DND-41 (cell line): Measurements from ENCODE around the gene CRLF2.

Source experiments
- ATAC-seq: fragments of 200-7000 bp; cut with Tn5 transposase; 3 replicates; pipeline ENCODE4 v1.9.1; 2021; ENCODE audit warnings: low read depth; ENCODE audit not compliant: insufficient read depth
- DNase-seq: peaks from one replicate; pipeline ENCODE4 v3.0.0-alpha.2; 2020
- H2AFZ ChIP-seq: 2 replicates; pipeline ENCODE4 v1.6.0; 2012; ENCODE audit warnings: low read depth, low read length
- H3K27ac ChIP-seq: 2 replicates; pipeline ENCODE4 v1.5.1; 2012; ENCODE audit warnings: low read length, inconsistent platforms
- H3K27me3 ChIP-seq: fragments of 200-600 bp; sonication (generic); 2 replicates; pipeline ENCODE4 v1.6.0; 2012; ENCODE audit warnings: low read length, mild to moderate bottlenecking, inconsistent platforms; ENCODE audit not compliant: insufficient read depth, poor library complexity
- H3K36me3 ChIP-seq: 2 replicates; pipeline ENCODE4 v1.5.1; 2012; ENCODE audit warnings: low read length, inconsistent platforms; ENCODE audit not compliant: insufficient read depth
- H3K4me1 ChIP-seq: 2 replicates; pipeline ENCODE4 v1.5.1; 2012; ENCODE audit warnings: mild to moderate bottlenecking, low read length; ENCODE audit not compliant: insufficient read depth
- H3K4me2 ChIP-seq: 2 replicates; pipeline ENCODE4 v1.6.0; 2012; ENCODE audit warnings: mild to moderate bottlenecking, moderate library complexity, low read length, inconsistent platforms; ENCODE audit not compliant: insufficient read depth
- H3K4me3 ChIP-seq, 2 experiments: fragments of 200-600 bp in 1 of 2; shearing (Covaris generic) in 1 of 2; 2 replicates each; pipeline ENCODE4 v1.5.1; 2012 to 2016; ENCODE audit warnings: inconsistent platforms in 2 of 2, low read length in 2 of 2, mild to moderate bottlenecking in 2 of 2, low read depth in 1 of 2, moderate library complexity in 1 of 2
- H3K79me2 ChIP-seq: 2 replicates; pipeline ENCODE4 v1.6.0; 2012; ENCODE audit warnings: low read length, inconsistent platforms; ENCODE audit not compliant: insufficient read depth
- H3K9ac ChIP-seq: 2 replicates; pipeline ENCODE4 v1.6.0; 2012; ENCODE audit warnings: low read depth, mild to moderate bottlenecking, inconsistent platforms, low read length, moderate library complexity
- H3K9me3 ChIP-seq: 2 replicates; pipeline ENCODE4 v1.5.1; 2012; ENCODE audit warnings: low read length, moderate library complexity, mild to moderate bottlenecking, inconsistent platforms; ENCODE audit not compliant: insufficient read depth, severe bottlenecking
- H4K20me1 ChIP-seq: 2 replicates; pipeline ENCODE4 v1.6.0; 2012; ENCODE audit warnings: low read length; ENCODE audit not compliant: insufficient read depth
- EZH2 ChIP-seq: IDR thresholded peaks from 3 replicates; pipeline ENCODE4 v1.6.1; 2012; ENCODE audit warnings: borderline replicate concordance, low read depth, mild to moderate bottlenecking, moderate library complexity, low read length, inconsistent platforms; ENCODE audit not compliant: severe bottlenecking
- TF ChIP-seq, protein P1 (sequence below): IDR thresholded peaks from 2 replicates; pipeline ENCODE4 v1.5.1; 2012; ENCODE audit warnings: borderline replicate concordance, low read length, moderate library complexity, mild to moderate bottlenecking; ENCODE audit not compliant: poor library complexity, severe bottlenecking; ENCODE audit errors: extremely low read depth

The CRLF2 gene

DNA sequence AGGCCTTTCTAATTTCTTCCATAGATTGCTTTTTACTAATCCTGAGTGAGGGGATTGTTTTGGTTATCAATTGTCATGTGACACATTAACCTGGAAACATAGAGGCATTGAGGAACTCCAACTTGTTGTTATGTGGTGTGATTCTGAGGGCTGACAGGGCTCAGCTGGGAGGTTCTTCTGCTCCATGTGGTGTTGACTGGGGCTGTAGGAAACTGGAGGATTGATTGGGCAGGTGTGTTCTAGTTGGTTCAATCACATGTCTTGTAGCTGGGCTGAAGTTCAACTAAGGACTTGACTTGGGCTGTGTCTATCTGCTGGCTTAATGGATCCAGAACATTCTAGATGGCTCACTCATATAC, 10.8 kb upstream of the CRLF2 start:
- H3K4me1 ChIP-seq = no peaks in the 10 kb centered on the region
- ATAC-seq (no peak), DNase-seq (no peak)
- no peaks in the 10 kb centered on the region for H3K36me3 ChIP-seq
- no peak overlapping the region for H3K4me3 ChIP-seq
- no peak overlapping the region for H2AFZ ChIP-seq
- no peak overlapping the region for H3K27ac ChIP-seq
- no peaks in the 10 kb centered on the region for H3K27me3 ChIP-seq
- H3K4me2 ChIP-seq = no peak overlapping the region
- no peak overlapping the region for H3K9ac ChIP-seq
- H3K79me2 ChIP-seq = no peaks in the 10 kb centered on the region
- H3K9me3 ChIP-seq = no peaks in the 10 kb centered on the region
- no peaks in the 10 kb centered on the region for H4K20me1 ChIP-seq
- TF ChIP-seq, protein P1, sequence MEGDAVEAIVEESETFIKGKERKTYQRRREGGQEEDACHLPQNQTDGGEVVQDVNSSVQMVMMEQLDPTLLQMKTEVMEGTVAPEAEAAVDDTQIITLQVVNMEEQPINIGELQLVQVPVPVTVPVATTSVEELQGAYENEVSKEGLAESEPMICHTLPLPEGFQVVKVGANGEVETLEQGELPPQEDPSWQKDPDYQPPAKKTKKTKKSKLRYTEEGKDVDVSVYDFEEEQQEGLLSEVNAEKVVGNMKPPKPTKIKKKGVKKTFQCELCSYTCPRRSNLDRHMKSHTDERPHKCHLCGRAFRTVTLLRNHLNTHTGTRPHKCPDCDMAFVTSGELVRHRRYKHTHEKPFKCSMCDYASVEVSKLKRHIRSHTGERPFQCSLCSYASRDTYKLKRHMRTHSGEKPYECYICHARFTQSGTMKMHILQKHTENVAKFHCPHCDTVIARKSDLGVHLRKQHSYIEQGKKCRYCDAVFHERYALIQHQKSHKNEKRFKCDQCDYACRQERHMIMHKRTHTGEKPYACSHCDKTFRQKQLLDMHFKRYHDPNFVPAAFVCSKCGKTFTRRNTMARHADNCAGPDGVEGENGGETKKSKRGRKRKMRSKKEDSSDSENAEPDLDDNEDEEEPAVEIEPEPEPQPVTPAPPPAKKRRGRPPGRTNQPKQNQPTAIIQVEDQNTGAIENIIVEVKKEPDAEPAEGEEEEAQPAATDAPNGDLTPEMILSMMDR = no peak
- no peak for TF ChIP-seq EZH2

DNA sequence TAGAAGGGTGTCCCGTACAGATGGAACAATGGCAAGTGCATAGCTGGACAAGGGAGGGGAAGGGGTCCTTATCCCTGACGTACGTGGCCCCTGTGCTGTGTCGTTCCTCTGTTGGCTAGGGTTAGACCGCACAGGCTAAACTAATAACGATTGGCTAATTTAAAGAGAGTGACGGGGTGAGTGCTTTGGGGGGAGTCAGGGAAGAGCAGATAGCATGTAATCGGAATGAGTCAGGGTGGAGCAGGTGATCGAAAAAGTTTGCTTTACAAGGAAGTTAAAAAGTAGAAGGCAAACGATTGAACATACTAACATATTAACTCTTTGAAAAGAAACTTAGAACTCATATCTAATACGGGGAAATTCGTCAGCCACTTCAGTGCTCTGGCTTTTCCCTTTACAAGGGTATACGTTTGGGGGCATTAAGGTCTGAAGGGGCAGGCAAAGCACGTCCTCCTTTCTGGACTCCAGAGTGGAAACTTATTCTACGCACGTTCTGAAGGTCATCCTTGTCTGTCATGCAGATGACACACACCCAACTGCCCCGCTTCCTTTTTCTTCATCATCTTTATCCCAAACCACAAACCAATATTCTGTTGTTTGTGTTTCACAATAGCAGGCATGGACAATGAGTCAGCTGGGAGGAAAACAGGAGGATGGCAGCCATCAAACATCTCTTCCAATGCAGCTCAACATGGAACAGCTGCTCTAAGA, 10.2 kb upstream of the CRLF2 start:
- H3K4me1 ChIP-seq = no peaks in the 10 kb centered on the region
- H3K27me3 ChIP-seq = no peaks in the 10 kb centered on the region
- no peaks in the 10 kb centered on the region for H3K79me2 ChIP-seq
- no peak overlapping the region for H3K27ac ChIP-seq
- no peaks in the 10 kb centered on the region for H3K9me3 ChIP-seq
- ATAC-seq = no peak
- H3K36me3 ChIP-seq = no peaks in the 10 kb centered on the region
- no peaks in the 10 kb centered on the region for H4K20me1 ChIP-seq
- no peak overlapping the region for H2AFZ ChIP-seq
- H3K9ac ChIP-seq = no peak overlapping the region
- DNase-seq = no peak
- no peak overlapping the region for H3K4me3 ChIP-seq
- TF ChIP-seq, protein P1 = no peak
- no peak for TF ChIP-seq EZH2
- H3K4me2 ChIP-seq = no peak overlapping the region

DNA sequence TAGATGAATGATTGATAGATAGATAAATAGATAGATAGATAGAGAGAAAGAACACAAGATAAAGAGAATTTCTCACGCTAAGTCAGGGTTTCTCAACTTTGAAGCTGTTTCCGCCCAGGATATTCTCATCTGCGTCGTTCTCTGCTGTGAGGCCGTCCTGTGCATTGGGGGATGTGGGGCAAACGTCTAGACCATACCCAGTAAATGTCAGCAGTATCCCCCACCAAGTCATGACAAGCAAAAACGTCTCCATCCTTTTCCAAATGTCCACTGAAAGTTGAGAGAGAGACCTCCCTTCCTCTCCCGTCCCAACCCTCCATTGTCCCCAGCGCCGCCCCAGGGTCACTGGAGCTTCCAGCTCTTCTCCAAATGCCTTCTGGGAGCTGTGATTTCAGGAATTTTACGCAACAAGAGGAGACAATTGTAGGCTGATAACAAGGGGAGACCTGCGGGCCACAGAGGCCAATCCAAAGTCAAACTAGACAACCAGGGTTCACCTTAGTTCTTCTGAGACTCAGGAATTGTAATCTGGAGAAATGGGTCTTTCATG, 8.9 kb upstream of the CRLF2 start:
- no peak overlapping the region for H3K4me3 ChIP-seq
- DNase-seq = no peak
- H3K36me3 ChIP-seq = no peaks in the 10 kb centered on the region
- no peaks in the 10 kb centered on the region for H3K79me2 ChIP-seq
- no peaks in the 10 kb centered on the region for H3K4me1 ChIP-seq
- H3K9me3 ChIP-seq = no peaks in the 10 kb centered on the region
- no peak overlapping the region for H3K27ac ChIP-seq
- H4K20me1 ChIP-seq = no peaks in the 10 kb centered on the region
- H3K4me2 ChIP-seq = no peak overlapping the region
- H3K9ac ChIP-seq = no peak overlapping the region
- ATAC-seq = no peak
- no peaks in the 10 kb centered on the region for H3K27me3 ChIP-seq
- TF ChIP-seq, protein P1 = no peak
- no peak for TF ChIP-seq EZH2
- no peak overlapping the region for H2AFZ ChIP-seq
